Stimulated activated CD8-positive, alpha-beta memory T cell treated with anti-CD3 and anti-CD28 coated beads, Interleukin-7, amount 100 ng/mL, for 1 hour (primary cell): ENCODE measurements around the gene POLG.

Experiments used
- DNase-seq, 2 donors: peaks; one replicate each; pipeline ENCODE4 v3.0.0-alpha.2; 2020; ENCODE audit warnings: low read depth in 2 of 2

Gene POLG

DNA sequence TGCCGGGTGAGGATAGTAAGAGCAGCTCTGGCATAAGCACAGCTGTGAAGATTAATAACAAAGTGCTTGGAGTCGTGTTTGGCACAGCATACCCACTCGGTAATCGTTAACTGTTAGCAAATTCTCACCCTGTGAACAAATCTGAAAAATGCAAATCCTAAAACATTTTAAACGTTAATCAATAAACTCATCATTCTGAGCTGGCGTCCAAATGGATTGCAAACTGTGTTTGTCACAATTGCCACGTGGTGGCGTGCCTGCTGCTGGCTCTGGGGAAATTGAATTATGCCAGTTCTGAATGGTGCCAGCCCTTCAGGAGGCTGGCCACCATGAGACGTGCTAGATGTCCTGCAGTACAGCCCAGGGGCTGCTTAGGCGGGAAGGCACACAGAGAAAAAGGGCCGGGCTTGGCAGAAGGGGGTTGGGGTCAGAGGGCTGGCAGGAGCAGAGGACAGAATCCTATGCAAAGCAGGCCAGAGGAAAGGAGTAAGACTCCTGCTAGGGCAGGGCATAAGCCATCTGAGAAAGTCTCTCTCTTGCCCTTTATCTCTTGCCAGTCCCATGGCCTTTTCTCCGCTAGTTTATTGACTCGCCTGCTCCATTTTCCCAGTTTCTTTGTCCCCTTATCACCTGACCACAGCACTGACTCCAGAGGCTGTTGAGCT, 22.1 kb upstream of the POLG start:
- DNase-seq, result no peak

DNA sequence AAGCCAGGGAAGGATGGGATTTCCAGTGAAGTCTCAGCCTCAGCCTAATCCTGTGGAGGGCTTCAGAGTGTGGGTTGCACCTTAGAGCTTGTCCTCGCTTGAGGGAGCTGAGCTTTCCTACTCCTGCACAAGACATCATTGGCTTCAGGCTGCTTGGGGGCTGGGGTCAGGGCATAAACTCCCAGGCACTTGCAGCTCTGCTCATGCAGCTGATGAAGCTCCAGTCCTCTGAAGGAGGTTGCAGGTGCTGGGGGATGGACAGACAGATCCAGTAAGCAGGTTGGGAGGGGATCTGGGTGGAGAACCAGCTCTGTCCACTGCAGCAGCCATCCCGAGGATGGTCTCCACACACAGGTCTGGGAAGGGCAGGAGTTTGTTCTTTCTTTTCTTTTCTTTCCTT, 19.4 kb upstream of the POLG start:
- DNase-seq, result no peak

DNA sequence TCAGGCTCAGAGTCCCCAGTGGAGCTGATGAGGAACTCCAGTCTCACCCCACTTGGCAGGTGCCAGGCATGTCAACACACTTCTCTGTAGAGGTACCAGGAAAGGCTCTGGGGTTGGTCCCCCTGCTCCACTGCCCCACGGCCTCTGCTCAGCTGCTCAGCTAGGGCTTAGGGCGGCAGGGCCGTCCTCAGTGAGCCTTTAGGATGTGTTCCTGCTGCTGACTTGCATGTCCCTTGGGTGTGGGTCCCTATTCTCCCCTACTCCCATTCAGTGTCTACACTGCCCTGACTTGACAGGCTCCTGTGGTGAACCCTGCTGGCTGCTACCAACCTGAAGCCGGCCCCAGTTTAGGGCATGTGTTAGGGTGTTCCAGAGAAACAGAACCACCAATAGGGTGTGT, 17.9 kb upstream of the POLG start:
- DNase-seq, result no peak

DNA sequence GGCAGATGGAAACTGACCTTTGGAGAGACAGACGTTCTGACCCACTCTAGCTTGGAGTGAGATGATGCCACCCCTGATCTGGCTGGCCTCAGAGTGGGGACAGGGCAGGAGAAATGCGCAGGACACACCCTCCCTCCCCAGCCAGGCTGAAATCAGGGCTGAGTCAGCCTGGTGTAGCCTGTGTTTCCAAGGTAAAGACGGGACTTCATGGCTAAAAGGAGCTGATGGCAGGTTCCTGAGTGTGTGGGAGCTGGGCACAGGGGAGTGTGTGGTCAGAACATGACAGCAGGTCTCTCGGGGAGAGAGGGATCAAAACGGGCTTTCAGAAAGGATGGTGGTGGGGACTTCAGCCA, 14.6 kb upstream of the POLG start:
- no peak for DNase-seq

DNA sequence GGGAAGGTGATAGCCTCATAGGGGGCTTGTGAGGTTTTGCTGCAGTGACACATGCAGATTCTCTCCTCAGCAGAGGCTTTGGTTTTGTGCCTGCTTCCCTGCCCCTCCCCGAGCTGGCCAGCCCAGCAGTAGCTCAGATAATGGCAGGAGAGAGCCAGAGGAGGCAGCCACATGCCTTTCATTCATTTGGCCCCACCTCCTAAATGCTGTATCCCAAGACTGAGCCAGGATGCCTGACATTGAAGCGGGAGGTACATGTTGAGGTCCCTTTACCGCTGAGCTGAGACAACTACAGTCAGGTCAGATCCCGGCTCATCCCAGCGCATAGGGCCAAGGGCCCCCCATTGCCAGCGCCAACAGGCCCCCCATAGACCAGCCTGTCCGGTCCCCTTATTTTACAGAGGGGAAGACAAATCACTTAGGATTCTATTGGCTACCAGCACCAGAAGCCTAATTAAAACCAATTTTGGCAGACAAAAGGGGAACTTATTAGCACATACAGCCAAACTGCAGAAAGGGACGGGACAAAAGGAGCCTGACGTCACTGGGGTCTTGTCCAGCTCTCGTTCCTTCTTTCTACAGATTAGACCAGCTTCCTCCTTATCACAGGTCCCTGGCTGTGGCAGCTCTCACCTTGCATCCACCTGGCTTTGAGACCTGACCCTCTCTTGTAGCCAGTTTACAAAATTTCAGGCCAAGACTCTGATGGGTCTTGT, 12.1 kb upstream of the POLG start:
- no peak for DNase-seq

DNA sequence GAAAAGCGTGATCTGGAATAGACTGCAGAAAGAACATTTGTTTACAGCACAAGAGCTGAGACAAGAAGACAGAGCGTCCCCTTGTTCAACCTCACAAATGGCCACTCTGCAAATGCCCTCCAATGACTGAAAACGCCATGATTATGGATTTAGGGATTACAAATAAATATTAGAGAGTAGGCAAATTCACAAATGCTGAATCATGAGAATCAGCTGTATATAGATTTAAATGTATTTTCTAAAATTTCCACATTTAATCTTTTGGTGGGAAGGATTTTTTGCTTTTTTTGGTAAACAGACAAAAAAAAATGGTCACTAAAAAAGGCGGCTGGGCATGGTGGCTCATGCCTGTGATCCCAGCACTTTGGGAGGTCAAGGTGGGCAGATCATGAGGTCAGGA, 10.6 kb upstream of the POLG start:
- DNase-seq, result no peak

DNA sequence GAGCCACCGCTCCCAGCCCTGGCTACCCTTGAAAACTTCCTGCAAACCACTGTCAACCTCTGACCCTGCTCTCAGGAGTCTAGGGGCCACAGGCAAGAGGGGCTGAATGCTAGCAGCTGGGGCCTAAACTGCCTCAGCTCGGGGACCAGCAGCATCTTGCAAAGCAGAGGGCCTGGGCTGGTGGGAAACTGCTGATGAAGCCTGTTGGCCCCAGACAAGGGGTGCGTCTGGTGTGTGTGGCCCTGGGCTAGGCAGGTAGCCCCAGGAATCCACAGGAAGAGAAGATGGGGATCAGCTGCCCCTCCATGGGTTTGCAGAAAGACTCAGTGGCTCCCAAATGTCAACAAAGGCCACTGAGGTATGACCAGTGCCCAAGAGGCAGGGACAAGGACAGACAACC, 8.2 kb upstream of the POLG start:
- no peak for DNase-seq

DNA sequence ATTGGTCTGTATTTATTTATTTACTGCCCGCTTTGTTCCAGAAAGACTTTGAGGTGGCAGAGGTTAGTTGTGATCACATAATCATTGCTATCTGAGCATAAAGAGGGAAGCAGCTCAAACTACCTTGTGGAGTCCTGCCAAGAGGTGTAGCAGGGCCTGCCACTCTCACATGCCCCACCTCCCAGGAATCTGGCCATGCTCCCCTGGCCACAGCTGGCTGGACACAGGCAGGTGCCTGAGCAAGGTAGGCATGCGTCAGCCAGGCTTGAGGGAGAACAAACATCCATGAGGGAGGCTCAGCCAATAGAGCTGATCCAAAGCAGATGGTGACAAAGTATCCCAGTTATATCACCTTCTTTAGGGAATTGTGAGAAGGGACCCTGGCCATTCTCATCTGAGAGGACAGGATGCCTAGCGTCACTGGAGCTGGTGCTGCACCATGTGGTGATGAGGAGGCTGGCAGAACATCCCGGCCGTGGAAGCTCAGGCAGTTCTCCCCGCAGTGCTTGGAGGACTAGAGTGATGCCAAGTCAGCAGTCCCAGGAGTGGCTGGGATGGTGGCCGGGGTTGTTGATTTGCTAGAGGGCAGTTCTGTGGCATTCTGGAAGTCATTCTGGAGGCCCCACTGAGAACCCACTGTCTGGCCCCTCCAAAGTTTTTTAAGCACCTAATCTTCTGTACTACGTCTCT, 6.8 kb upstream of the POLG start:
- DNase-seq, result no peak

DNA sequence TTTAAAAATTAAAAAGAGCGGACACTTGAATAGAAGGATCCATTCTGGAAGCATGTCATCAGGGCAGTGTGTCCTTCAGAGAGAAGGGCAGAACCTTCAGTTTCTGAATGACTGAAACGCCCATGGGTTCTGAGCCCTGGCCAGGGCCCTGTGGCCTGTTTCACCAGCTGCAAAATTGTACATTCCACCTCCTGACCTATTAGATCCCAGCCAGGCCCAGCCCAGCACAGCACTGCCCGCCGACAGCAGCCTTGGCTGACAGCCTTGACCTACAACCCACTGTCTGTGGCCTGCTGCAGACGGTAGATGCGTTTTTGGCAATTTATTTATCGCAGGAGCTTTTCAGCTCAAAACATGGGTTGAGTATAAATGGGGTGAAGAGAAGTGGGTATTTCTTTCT, 5.9 kb upstream of the POLG start:
- DNase-seq, result no peak

DNA sequence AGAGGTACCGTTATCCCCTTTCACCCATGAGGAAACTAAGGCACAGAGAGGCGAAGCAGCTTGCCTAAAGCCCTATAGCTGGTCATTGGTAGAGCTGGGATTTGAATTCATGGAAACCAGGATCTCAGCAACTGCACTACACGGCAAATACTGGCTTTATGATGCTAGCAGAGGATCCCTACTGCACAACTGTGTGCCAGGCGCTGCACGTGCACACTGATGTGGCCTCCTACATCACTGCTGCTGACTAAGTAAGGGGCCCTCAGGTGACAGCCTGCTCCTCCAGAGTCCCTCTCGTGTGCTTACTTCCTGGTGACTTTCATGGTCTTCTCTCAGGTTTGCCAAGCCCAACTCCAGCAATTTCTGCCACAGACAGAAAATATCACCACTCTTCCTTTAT, 3.4 kb upstream of the POLG start:
- DNase-seq, result no peak

DNA sequence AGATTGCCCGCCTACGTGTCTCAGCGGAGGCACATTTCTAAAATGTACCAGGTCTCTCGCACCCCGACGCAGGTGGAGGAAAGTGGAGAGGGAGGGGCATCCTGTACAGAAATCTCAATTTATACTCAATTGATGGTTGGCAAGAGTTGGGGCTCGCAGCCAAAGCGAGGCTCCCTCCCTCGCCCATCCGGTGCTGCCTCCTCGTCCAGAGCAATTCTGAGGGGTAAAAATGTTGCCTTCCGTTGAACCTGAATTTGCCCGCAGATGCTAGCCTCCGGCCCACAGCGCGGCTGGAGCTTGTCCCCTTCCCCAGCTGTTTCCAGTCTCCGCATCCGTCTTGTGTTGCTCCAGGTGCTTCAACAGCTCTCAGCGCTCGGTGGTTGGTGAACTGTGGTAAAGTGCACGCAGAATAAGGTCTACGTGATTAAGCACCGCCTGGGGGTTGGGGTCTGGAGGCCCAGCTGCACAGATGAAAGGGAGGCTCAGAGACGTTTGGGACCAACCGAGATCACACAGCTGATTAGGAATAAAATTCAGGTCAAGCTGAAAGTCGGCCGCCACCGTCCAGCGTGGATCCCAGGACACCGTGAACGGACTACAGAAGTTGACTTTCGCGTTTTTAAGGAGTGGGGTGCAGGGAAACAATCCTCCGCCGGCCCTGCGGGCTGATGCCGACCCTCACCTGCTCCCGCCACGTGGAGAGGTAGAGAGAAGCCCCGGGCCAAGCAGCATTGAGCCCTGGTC, 846 bp upstream of the POLG start:
- no peak for DNase-seq

DNA sequence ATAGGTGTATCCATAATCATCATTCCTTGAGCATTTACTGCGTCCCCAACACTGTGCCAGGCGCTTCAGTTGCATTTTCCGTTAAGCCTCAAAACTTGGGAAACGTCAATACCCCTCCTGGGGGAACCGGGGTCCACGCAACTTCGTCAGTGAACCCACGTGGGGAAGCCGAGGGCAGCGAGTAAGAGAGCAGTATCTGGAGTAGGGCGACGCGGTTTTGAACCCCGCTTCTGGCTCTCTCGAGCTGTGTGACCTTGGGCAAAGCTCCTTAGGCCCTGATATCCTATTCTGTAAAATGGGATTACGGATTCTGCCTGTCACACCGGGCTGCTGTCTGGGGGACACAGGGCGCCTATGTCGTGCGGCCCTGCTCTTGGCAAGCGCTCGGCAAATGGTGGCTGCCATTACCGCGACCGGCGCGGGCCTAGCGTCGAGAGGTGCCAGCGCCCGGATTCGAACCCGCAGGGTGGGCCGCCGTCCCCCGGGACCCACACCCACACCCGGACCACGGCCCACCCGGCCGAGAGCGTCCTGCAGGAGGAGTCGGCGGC, 590 bp downstream of the POLG start:
- DNase-seq, result no peak

DNA sequence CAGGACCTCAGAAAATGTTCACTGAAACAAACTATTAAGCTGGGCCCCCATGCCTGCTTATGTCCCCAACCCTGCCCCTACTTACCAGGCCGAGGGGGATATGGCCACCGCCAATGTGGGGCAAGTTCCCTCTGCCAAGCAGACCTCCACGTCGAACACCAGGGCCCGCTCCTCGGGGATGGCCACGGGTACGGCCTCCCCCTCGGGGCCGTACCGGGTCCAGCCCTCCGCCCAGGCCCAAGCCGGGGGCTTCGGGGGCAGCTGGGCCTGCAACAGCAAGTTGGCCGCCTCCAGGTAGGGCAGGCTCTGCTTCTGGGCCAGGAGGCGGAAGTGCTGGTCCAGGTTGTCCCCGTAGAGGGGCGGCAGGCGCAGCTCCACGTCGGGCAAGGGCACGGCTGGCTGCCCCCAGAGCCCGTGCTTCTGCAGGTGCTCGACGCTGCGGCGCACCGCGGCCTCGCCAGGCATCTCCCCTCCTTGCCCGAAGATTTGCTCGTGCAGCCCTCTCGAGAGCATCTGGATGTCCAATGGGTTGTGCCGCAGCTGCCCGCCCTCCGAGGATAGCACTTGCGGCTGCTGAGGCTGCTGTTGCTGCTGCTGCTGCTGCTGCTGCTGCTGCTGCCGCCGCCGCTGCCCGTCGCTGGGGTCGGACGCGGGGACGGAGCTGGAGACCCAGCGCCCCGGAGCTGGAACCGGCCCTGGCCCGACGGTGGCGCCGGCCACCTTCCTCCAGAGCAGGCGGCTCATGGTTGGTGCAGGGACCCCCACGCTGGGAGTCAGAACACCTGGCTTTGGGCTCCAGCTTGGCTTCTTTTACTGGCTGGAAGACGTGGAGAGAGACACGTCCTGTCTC, 1.4 kb downstream of the POLG start:
- DNase-seq, result no peak

DNA sequence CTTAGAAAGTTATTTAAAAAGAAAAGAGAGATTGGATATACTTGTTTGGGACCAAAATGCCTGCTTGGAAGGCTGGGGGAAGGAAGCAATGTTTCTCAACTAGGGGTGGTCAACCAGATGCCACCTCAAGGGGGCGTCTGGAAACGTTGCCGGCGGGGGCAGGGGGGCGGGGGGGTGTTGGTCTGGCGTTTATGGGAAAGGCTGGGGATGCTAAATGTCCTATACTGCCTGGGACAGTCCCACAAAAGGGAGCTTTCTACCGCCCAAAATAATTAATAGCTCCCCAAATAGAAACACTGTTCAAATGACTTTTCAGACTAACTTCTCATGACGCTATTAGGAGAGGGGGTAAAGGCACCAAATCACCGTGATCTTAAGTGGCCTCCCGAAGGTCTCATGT, 2.2 kb downstream of the POLG start:
- no peak for DNase-seq

DNA sequence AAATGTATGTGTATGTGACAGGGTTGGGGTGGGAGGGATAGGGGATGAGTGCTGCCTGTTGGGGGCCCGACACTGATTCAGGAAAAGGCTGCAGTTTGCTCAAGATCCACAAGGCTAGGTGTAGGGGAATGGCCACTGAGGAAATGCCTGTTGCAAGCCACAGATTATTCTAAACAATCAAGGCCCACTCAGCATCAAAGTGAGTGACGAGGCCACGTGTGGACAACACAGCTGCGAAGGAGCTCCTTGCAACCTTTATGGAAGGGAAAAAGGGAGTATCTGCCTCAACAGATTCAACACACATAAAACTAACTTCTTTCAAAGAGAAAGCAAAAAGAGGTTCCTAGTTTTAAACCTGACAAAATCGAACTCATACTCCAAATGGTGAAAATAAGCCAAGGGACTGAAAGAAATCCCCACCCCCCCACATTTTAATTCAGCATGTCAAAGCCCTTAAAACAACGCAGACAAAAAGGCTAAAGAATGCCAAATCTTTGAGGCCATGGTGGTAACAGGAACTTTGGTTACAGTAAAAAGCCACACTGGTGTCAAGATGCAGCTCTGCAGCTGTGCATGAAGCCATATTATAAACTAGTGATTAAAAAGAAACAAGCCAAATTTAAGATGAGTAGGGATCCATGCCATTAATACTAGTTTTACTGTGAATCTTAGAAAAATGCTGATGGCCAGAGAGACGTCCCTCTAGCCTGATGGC, 3.6 kb downstream of the POLG start:
- no peak for DNase-seq

DNA sequence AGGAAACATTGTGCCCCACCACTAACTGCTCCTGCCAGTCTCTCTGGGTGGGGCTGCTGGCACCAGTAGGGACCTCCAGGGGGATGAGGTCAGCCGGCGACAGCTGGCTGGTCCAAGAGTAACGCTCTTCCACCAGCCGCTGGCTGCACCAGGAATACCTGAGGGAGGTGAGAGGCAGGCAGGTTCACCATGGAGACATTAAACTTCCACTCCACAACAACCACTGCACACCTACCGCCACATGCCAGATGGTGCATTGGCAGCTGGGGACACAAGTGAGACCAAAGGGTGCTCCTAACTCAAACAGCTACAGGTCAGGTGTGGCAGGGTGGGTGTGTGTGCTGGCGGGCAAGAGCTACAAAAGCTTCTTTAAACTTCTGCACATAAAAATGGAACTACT, 4.5 kb downstream of the POLG start:
- DNase-seq, result no peak

DNA sequence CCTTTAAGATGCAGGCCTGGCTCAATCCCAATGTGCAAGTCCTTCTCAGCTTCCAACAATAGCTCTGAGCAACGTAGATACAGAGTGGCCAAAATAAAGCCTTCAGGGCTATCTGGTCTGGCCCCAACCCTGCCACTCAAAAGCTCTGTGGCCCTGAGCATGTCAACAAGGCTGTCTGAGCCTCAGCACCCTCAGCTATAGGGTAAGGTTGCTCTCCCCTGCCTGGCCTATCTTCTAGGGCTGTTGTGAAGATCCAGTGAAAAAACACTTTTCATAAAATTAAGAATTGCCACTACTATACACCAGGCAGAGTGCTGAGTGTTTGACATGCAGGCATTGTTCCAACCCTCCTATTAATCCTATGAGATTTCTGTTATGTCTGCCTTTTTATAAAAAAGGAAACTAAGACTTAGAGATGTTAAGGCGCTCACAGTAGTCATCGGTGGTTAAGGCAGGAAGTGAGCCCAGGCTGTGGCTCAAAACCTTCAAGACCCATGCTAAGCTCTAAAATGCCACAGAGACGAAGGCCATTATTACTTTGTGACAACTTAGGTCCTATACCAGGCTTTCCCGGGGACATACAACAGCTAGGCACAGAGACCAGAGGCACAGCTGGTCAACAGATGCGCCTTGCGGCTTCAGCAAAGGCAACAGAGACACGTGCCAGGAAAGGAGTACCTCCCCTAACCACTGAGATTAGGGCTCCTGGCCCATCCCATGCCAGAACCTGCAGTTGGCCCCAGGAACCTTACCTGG, 5.1 kb downstream of the POLG start:
- DNase-seq, result no peak

DNA sequence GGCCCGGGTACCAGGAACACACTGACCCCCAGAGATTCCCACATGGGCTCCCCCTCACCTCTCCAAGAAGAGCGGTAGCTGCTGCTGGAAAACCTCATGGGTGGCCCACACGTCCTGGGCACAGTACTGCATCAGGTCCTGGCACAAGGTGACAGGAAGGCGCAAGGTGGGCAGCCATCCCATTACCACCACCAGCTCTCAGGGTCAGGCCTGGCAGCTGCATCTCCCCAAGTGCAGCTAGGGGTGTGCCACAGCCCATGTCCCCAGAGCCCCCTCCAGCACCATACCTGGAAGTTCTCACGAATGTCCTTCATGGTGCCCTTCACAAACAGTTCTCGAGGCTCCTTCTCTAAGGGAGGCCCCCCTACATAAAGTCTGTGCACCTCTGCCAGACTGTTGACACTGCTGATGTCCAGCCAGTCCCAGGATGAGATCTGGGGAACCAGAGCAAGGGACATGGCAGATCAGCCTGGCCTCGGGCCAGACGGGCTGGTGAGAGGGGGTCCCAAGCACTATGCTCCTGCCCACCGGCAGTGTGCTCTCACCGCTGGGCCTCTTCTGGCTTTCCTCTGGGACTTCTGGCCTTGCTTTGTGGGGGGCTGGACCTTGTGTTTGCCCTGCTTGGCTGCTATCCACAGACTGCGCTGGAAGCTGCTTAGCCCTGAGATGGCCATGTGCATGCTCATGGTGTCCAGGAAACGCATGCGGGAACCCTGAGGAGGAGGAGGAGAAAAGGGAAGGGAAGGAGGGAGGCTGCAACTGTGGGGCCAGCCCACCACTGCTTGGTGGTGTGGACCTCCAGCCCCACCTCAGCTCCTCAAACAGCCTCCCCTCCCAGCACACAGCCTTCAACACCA, 6.0 kb downstream of the POLG start:
- DNase-seq, result no peak

DNA sequence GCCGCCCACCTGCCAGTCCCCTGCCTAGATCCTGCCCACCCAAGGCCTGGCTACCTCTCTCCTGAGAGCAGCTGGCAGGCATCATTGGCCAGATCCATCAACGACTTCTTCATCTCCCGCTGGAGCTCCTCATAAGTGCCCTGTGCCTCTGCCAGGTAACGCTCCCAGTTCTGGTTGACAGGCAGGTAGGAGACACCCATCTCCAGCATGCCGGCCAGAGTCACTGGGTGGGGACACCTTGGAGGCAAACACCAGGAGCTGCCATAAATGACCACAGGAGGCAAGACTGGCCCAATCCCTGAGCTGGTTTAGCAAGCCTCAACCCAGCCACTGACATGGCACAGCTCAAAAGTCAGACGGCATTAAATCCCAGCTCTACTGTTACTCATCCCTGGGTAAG, 7.5 kb downstream of the POLG start:
- DNase-seq, result no peak
